SK-N-SH (cell line): ENCODE results near the gene GUCD1. TPM values are rescaled to one million over a fixed set of nuclear protein-coding genes. Genes with fewer than 3 reads are reported as not detected.

Experiments used
- CTCF ChIA-PET: fragments of 300-600, 350-600 bp; formaldehyde crosslinking; extraction: SDS; loops from one replicate; lab custom pipeline; 2021; lab: Yijun Ruan, JAX
- POLR2A ChIA-PET: fragments of 350-600 bp; sonication (Branson Sonifier 250); formaldehyde crosslinking; extraction: SDS; loops from one replicate; lab custom pipeline; 2020; ENCODE audit warnings: antibody characterized with exemption, inconsistent platforms; lab: Yijun Ruan, JAX
- DNase-seq: peaks from one replicate; pipeline ENCODE4 v3.0.0; 2012
- H2AFZ ChIP-seq: fragments of 200-600 bp; sonication (generic); 2 replicates; pipeline ENCODE4 v1.8.1; 2016; ENCODE audit warnings: antibody characterized with exemption, mild to moderate bottlenecking, low read depth
- H3F3A ChIP-seq: fragments of 200-600 bp; sonication (generic); replicated peaks from 2 replicates; pipeline ENCODE3; 2016; ENCODE audit warnings: antibody characterized with exemption, mild to moderate bottlenecking; ENCODE audit not compliant: insufficient read depth
- H3K27ac ChIP-seq, 2 experiments: fragments of 200-500 bp in 1 of 2; fragments of 200-600 bp in 1 of 2; sonication (Bioruptor generic) in 1 of 2; sonication (generic), shearing (Covaris generic) in 1 of 2; 2 replicates each; pipeline versions ENCODE4 v1.5.1 to v1.6.1; 2014 to 2016; ENCODE audit warnings: low read depth in 2 of 2, inconsistent platforms in 1 of 2, low read length in 1 of 2, mild to moderate bottlenecking in 1 of 2, mixed read lengths in 1 of 2
- H3K27me3 ChIP-seq: fragments of 200-600 bp; sonication (generic), shearing (Covaris generic); 2 replicates; pipeline ENCODE4 v1.6.1; 2016; ENCODE audit warnings: mixed run types; ENCODE audit not compliant: insufficient read depth
- H3K36me3 ChIP-seq, 2 experiments: fragments of 200-500 bp in 1 of 2; fragments of 200-600 bp in 1 of 2; sonication (Bioruptor generic) in 1 of 2; sonication (generic) in 1 of 2; replicated peaks in 1 of 2; 2 replicates each; pipeline versions ENCODE3 to v1.5.1; 2014 to 2016; ENCODE audit warnings: low read length in 1 of 2, mild to moderate bottlenecking in 1 of 2; ENCODE audit not compliant: insufficient read depth in 2 of 2, control insufficient read depth in 1 of 2
- H3K4me1 ChIP-seq, 2 experiments: fragments of 200-500 bp in 1 of 2; fragments of 200-600 bp in 1 of 2; sonication (Bioruptor generic) in 1 of 2; sonication (generic), shearing (Covaris generic) in 1 of 2; 2 replicates each; pipeline versions ENCODE4 v1.5.1 to v1.6.1; 2014 to 2016; ENCODE audit warnings: low read depth in 1 of 2, low read length in 1 of 2, mixed run types in 1 of 2; ENCODE audit not compliant: insufficient read depth in 2 of 2, control insufficient read depth in 1 of 2
- H3K4me2 ChIP-seq: fragments of 200-600 bp; sonication (generic), shearing (Covaris generic); 2 replicates; pipeline ENCODE4 v1.6.1; 2017; ENCODE audit warnings: mixed run types
- H3K4me3 ChIP-seq, 2 experiments: fragments of 200-500 bp in 1 of 2; fragments of 200-600 bp in 1 of 2; sonication (Bioruptor generic) in 1 of 2; sonication (generic), shearing (Covaris generic) in 1 of 2; 2 replicates each; pipeline versions ENCODE4 v1.5.1 to v1.8.1; 2014 to 2016; ENCODE audit warnings: low read depth in 2 of 2, inconsistent platforms in 1 of 2, low read length in 1 of 2, mild to moderate bottlenecking in 1 of 2, mixed read lengths in 1 of 2, moderate library complexity in 1 of 2
- H3K79me2 ChIP-seq: fragments of 200-600 bp; sonication (generic); 2 replicates; pipeline ENCODE4 v1.8.1; 2017; ENCODE audit warnings: mild to moderate bottlenecking; ENCODE audit not compliant: insufficient read depth
- H3K9ac ChIP-seq: fragments of 200-600 bp; sonication (generic); 2 replicates; pipeline ENCODE4 v1.6.1; 2017; ENCODE audit warnings: mixed run types
- H3K9me2 ChIP-seq: fragments of 200-600 bp; sonication (generic); 2 replicates; pipeline ENCODE4 v1.6.1; 2017; ENCODE audit warnings: mixed run types
- H3K9me3 ChIP-seq: fragments of 200-600 bp; sonication (generic); 2 replicates; pipeline ENCODE4 v1.6.1; 2017; ENCODE audit warnings: mixed run types, mild to moderate bottlenecking, moderate library complexity
- H4K20me1 ChIP-seq: fragments of 200-600 bp; sonication (generic); 2 replicates; pipeline ENCODE4 v1.6.1; 2017; ENCODE audit warnings: mild to moderate bottlenecking, mixed run types; ENCODE audit not compliant: insufficient read depth
- ELF1 ChIP-seq: IDR thresholded peaks from 2 replicates; pipeline ENCODE4 v1.4.0; 2012
- JUND ChIP-seq: IDR thresholded peaks from 2 replicates; pipeline ENCODE4 v1.4.0; 2012
- NFIC ChIP-seq: IDR thresholded peaks from 2 replicates; pipeline ENCODE4 v1.4.0; 2012; ENCODE audit warnings: borderline replicate concordance
- POLR2AphosphoS5 ChIP-seq: IDR thresholded peaks from 2 replicates; pipeline ENCODE4 v1.6.1; 2012; ENCODE audit warnings: low read depth, low read length
- SIN3A ChIP-seq: IDR thresholded peaks from 2 replicates; pipeline ENCODE4 v1.6.1; 2012; ENCODE audit warnings: low read depth, mild to moderate bottlenecking, low read length, moderate library complexity, borderline replicate concordance
- SMC3 ChIP-seq: IDR thresholded peaks from 2 replicates; pipeline ENCODE4 v1.6.1; 2012; ENCODE audit warnings: low read depth, low read length, improper control_type of control experiment
- TEAD4 ChIP-seq: IDR thresholded peaks from 2 replicates; pipeline ENCODE4 v1.4.0; 2012; ENCODE audit warnings: mild to moderate bottlenecking, borderline replicate concordance; ENCODE audit not compliant: insufficient read depth
- WGBS: methylation state at CpG from one replicate; pipeline ENCODE4 v1.1.6; 2017; ENCODE audit warnings: low lambda C conversion rate; 5-methylcytosine and 5-hydroxymethylcytosine counted together
- polyA plus RNA-seq, 3 experiments: library from polyadenylated mRNA; depleted of rRNA; stranded (reverse); fragments of >200 nt; gene quantifications; 2 replicates each; pipeline ENCODE4 v1.2.3, GENCODE V29; 2012
- TF ChIP-seq, protein P1 (sequence below): IDR thresholded peaks from 2 replicates; pipeline ENCODE4 v1.4.0; 2012; ENCODE audit warnings: low read depth
- TF ChIP-seq, protein P2 (sequence below): fragments of 200-600 bp; sonication (generic); IDR thresholded peaks from 2 replicates; pipeline ENCODE4 v1.6.1; 2017; ENCODE audit warnings: antibody characterized with exemption, mild to moderate bottlenecking, moderate library complexity
- TF ChIP-seq, protein P3 (sequence below): fragments of 150-350 bp; IDR thresholded peaks from 2 replicates; pipeline ENCODE4 v1.6.1; 2017; ENCODE audit warnings: antibody characterized with exemption, low read length, low read depth, borderline replicate concordance

The GUCD1 gene
- polyA plus RNA-seq, 1 of the 3 experiments (the other 2 are of a cell fraction) = 71.0 TPM

DNA sequence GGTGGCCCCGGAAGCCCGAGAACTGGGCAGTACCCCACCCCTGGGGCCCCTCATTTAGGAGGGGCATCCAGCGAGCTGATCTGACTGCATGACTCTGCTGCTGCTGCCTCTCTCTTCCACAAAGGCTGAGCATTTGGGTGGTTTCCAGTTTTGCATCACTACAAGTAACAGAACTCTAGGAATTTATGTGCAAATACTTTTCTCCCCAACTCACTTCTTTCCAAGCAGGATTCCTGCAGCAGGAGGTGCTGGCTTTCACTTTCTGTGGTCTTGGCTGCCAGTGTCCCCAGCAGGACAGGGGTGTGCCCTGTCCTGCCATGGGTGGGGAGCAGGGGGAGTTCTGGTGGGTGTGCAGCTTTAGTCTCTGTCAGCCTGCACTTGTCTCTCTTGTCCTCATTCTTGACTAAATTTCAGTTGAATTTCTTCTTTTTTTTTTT is 38.6 kb downstream of the GUCD1 start (continued):
- TF ChIP-seq, protein P1, sequence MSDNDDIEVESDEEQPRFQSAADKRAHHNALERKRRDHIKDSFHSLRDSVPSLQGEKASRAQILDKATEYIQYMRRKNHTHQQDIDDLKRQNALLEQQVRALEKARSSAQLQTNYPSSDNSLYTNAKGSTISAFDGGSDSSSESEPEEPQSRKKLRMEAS = 0 out of 2 replicates have a peak, but pooled peaks have one; percentile 32
- TF ChIP-seq TEAD4 (peak; percentile 64; the same call in 1 of the 2 replicates), POLR2AphosphoS5 (no peak), JUND (no peak)
- TF ChIP-seq, protein P2, sequence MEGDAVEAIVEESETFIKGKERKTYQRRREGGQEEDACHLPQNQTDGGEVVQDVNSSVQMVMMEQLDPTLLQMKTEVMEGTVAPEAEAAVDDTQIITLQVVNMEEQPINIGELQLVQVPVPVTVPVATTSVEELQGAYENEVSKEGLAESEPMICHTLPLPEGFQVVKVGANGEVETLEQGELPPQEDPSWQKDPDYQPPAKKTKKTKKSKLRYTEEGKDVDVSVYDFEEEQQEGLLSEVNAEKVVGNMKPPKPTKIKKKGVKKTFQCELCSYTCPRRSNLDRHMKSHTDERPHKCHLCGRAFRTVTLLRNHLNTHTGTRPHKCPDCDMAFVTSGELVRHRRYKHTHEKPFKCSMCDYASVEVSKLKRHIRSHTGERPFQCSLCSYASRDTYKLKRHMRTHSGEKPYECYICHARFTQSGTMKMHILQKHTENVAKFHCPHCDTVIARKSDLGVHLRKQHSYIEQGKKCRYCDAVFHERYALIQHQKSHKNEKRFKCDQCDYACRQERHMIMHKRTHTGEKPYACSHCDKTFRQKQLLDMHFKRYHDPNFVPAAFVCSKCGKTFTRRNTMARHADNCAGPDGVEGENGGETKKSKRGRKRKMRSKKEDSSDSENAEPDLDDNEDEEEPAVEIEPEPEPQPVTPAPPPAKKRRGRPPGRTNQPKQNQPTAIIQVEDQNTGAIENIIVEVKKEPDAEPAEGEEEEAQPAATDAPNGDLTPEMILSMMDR = 0 out of 2 replicates have a peak, but pooled peaks have one; percentile 15
- TF ChIP-seq, all 33 proteins: peak for 7

DNA sequence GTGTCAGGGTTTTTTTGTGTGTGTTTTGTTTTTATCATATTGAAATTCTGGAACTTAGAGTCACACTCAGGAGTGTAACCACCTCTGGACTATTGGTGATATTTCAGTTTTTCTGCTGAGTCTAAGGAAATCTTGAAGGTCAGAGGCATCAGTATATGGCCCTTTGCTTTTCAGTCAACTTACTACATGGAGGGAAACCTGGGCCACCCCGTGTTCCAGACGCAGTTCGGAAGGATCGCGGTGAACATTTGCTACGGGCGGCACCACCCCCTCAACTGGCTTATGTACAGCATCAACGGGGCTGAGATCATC is 40.0 kb downstream of the GUCD1 start:
- H3K27ac ChIP-seq = no peak overlapping the region
- H3K4me3 ChIP-seq = no peak overlapping the region
- 97% methylated on average over 8 of the region's 8 CpGs for WGBS
- no peak overlapping the region for H2AFZ ChIP-seq
- CTCF ChIA-PET = interaction anchor here (1.4 kb wide), 1 partner anchor 9 kb away, joined by 3 read pairs; no protein-coding TSS in a partner anchor
- no peak overlapping the region for H3K4me2 ChIP-seq
- H3K9me2 ChIP-seq = no peaks in the 10 kb centered on the region
- no peaks in the 10 kb centered on the region for H3K79me2 ChIP-seq
- H3K9ac ChIP-seq = no peak overlapping the region
- no peaks in the 10 kb centered on the region for H3K27me3 ChIP-seq
- POLR2A ChIA-PET = no interaction called here
- TF ChIP-seq SIN3A = no peak
- TF ChIP-seq, protein P3, sequence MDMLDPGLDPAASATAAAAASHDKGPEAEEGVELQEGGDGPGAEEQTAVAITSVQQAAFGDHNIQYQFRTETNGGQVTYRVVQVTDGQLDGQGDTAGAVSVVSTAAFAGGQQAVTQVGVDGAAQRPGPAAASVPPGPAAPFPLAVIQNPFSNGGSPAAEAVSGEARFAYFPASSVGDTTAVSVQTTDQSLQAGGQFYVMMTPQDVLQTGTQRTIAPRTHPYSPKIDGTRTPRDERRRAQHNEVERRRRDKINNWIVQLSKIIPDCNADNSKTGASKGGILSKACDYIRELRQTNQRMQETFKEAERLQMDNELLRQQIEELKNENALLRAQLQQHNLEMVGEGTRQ = no peak
- H3K9me3 ChIP-seq = no peaks in the 10 kb centered on the region
- no peaks in the 10 kb centered on the region for H4K20me1 ChIP-seq
- peaks cover 12% of the 10 kb centered on the region for H3F3A ChIP-seq
- H3K36me3 ChIP-seq = no peaks in the 10 kb centered on the region
- no peak for DNase-seq
- H3K4me1 ChIP-seq = peaks cover 7 to 13% of the 10 kb centered on the region in 2 experiments; a peak in 2 of 4 replicates

DNA sequence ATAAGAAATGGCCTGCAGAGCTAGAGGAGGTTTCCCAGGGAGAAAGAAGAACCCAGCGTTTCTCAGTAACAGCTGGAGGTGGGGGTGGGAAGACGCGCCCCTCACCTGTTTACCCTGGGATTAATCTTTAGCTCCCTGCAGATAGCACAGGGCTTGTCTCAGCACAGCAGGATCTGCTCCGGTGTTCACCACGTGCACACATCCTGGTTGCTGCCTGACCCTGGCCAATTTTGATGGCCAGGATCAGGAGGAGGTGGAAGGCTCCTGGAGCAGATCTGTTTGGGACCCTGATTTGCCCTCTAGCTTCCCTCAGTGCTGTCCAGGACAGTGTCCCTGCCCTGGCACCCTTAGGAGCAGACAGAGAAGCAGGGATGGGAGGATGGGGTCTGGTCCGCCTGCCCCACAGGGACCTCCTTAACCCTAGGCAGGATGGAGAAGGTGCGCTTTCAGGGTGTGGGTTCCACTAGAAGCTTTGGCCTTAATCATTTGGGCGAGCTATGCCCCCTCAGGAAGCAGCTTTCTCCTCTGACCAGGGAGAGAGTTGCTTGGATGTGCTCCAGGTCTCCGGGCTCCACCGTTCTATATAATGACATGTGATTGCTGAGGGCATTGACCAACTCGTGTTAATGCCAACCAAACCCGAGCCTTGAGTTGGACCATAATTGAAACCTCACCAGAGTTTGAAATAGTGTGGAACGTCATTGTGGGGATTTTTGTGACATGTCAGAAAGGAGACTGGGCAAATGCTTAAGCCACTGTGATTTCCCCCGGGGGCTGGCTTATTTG is 40.5 kb downstream of the GUCD1 start:
- POLR2A ChIA-PET = no interaction called here

More for the DNA sequence above, 40.5 kb downstream of the GUCD1 start:
- no peak overlapping the region for H3K27ac ChIP-seq
- no peaks in the 10 kb centered on the region for H4K20me1 ChIP-seq
- no peak overlapping the region for H2AFZ ChIP-seq
- DNase-seq = no peak
- no peaks in the 10 kb centered on the region for H3K79me2 ChIP-seq
- peaks cover 12% of the 10 kb centered on the region for H3F3A ChIP-seq
- CTCF ChIA-PET = interaction anchor here (1.0 to 1.4 kb wide), 2 partner anchors 9 to 11 kb away, joined by 3 to 4 read pairs; no protein-coding TSS in a partner anchor
- H3K4me1 ChIP-seq = peaks cover 5 to 13% of the 10 kb centered on the region in 2 experiments; a peak in 2 of 4 replicates
- no peaks in the 10 kb centered on the region for H3K36me3 ChIP-seq
- H3K9me2 ChIP-seq = no peaks in the 10 kb centered on the region
- H3K4me2 ChIP-seq = no peak overlapping the region
- H3K9me3 ChIP-seq = no peaks in the 10 kb centered on the region
- 81% methylated on average over 13 of the region's 14 CpGs for WGBS
- H3K27me3 ChIP-seq = no peaks in the 10 kb centered on the region
- no peak overlapping the region for H3K4me3 ChIP-seq
- TF ChIP-seq NFIC (no peak), ELF1 (no peak), SMC3 (no peak)
- TF ChIP-seq, all 33 proteins: peak for 0
- H3K9ac ChIP-seq = no peak overlapping the region
